Liver (tissue), 9 donors: ENCODE measurements around the gene TMIGD3. TPM values are rescaled to one million over a fixed set of nuclear protein-coding genes. Genes with fewer than 3 reads are reported as not detected.
A peak's percentile ranks its signal among the peaks of the same experiment; 100 is the strongest.

Source experiments
- DNase-seq: peaks from one replicate; pipeline ENCODE4 v3.0.0-alpha.2; 2017; ENCODE audit warnings: low spot score
- H3K27ac ChIP-seq, 2 donors: one replicate each; pipeline ENCODE4 v1.7.0; 2013; ENCODE audit warnings: inconsistent platforms in 2 of 2, low read length in 2 of 2, control low read depth in 1 of 2, low read depth in 1 of 2, mild to moderate bottlenecking in 1 of 2
- H3K27me3 ChIP-seq, 4 donors: one replicate each; pipeline versions ENCODE4 v1.6.1 to v1.7.0; 2013; ENCODE audit warnings: low read length in 3 of 4, inconsistent platforms in 1 of 4, mild to moderate bottlenecking in 1 of 4, moderate library complexity in 1 of 4; ENCODE audit not compliant: control insufficient read depth in 4 of 4, insufficient read depth in 4 of 4
- H3K36me3 ChIP-seq, 4 donors: one replicate each; pipeline versions ENCODE4 v1.6.1 to v1.7.0; 2013; ENCODE audit warnings: low read length in 3 of 4, mild to moderate bottlenecking in 3 of 4, low read depth in 1 of 4, moderate library complexity in 1 of 4; ENCODE audit not compliant: control insufficient read depth in 4 of 4, insufficient read depth in 3 of 4
- H3K4me1 ChIP-seq, 4 donors: one replicate each; pipeline versions ENCODE4 v1.6.1 to v1.7.0; 2013; ENCODE audit warnings: low read length in 3 of 4, mild to moderate bottlenecking in 3 of 4, moderate library complexity in 1 of 4; ENCODE audit not compliant: control insufficient read depth in 4 of 4, insufficient read depth in 4 of 4
- H3K4me3 ChIP-seq, 3 donors: one replicate each; pipeline versions ENCODE4 v1.6.1 to v1.7.0; 2013; ENCODE audit warnings: low read length in 3 of 3, control low read depth in 1 of 3, low read depth in 1 of 3, mild to moderate bottlenecking in 1 of 3
- H3K9ac ChIP-seq, 2 donors: one replicate each; pipeline ENCODE4 v1.7.0; 2013; ENCODE audit warnings: low read length in 2 of 2, mild to moderate bottlenecking in 2 of 2, moderate library complexity in 2 of 2, control low read depth in 1 of 2, low read depth in 1 of 2
- H3K9me3 ChIP-seq, 4 donors: one replicate each; pipeline versions ENCODE4 v1.6.1 to v1.7.0; 2013; ENCODE audit warnings: low read length in 3 of 4; ENCODE audit not compliant: control insufficient read depth in 4 of 4
- CTCF ChIP-seq: fragments of 150-350 bp; IDR thresholded peaks from 2 replicates; pipeline ENCODE4 v1.5.1; 2017; ENCODE audit warnings: improper control_type of control experiment, low read depth, low read length; ENCODE audit not compliant: missing input control
- FOXA1 ChIP-seq: IDR thresholded peaks from 2 replicates; pipeline ENCODE4 v1.6.1; 2016; ENCODE audit warnings: antibody characterized with exemption
- FOXA2 ChIP-seq: IDR thresholded peaks from 2 replicates; pipeline ENCODE4 v1.6.1; 2016; ENCODE audit warnings: antibody characterized with exemption
- GABPA ChIP-seq, 2 donors: IDR thresholded peaks in 1 of 2; conservative IDR thresholded peaks in 1 of 2; 2 replicates each; pipeline ENCODE4 v1.6.1; 2016; ENCODE audit warnings: antibody characterized with exemption in 2 of 2, mild to moderate bottlenecking in 1 of 2, moderate library complexity in 1 of 2
- HNF4A ChIP-seq, 2 donors: conservative IDR thresholded peaks; 2 replicates each; pipeline ENCODE4 v1.6.1; 2016; ENCODE audit warnings: antibody characterized with exemption in 2 of 2, mild to moderate bottlenecking in 2 of 2
- JUND ChIP-seq, 2 donors: IDR thresholded peaks; 2 replicates each; pipeline ENCODE4 v1.6.1; 2016; ENCODE audit warnings: antibody characterized with exemption in 2 of 2
- MAX ChIP-seq: IDR thresholded peaks from 2 replicates; pipeline ENCODE4 v1.6.1; 2016; ENCODE audit warnings: antibody characterized with exemption
- NR2F2 ChIP-seq: IDR thresholded peaks from 2 replicates; pipeline ENCODE4 v1.6.1; 2016; ENCODE audit warnings: antibody characterized with exemption
- RAD21 ChIP-seq, 2 donors: IDR thresholded peaks; 2 replicates each; pipeline ENCODE4 v1.6.1; 2016; ENCODE audit warnings: antibody characterized with exemption in 2 of 2, mild to moderate bottlenecking in 2 of 2
- REST ChIP-seq: IDR thresholded peaks from 2 replicates; pipeline ENCODE4 v1.6.1; 2016; ENCODE audit warnings: antibody characterized with exemption, mild to moderate bottlenecking
- RXRA ChIP-seq, 2 donors: IDR thresholded peaks; 2 replicates each; pipeline ENCODE4 v1.6.1; 2017 to 2018; ENCODE audit warnings: antibody characterized with exemption in 2 of 2, mild to moderate bottlenecking in 1 of 2
- SP1 ChIP-seq: IDR thresholded peaks from 2 replicates; pipeline ENCODE4 v1.6.1; 2018; ENCODE audit warnings: antibody characterized with exemption, mild to moderate bottlenecking
- ZBTB33 ChIP-seq: IDR thresholded peaks from 2 replicates; pipeline ENCODE4 v1.6.1; 2016; ENCODE audit warnings: antibody characterized with exemption
- WGBS: extraction: QIAGEN DNeasy Blood & Tissue Kit; methylation state at CpG from one replicate; pipeline ENCODE4 v1.1.7; 2013; 5-methylcytosine and 5-hydroxymethylcytosine counted together
- polyA plus RNA-seq, 2 donors: library from polyadenylated mRNA; stranded (reverse) in 1 of 2; unstranded in 1 of 2; fragments of 200-250 nt in 1 of 2; fragments of >200 nt in 1 of 2; fragmentation: Nextera tagmentation in 1 of 2; extraction: Ambion mirVana in 1 of 2; gene quantifications; one replicate each; pipeline versions ENCODE4 v1.2.1 to v1.2.3, GENCODE V29; 2013 to 2015
- total RNA-seq, 2 donors: library from RNA; depleted of rRNA; stranded (reverse); fragments of >200 nt; gene quantifications; one replicate each; pipeline ENCODE4 v1.2.3, GENCODE V29; 2014
- donor health status: healthy.
- donor health status: healthy.
- donor health status: healthy.
- donor health status: healthy.
- donor health status: healthy.

The TMIGD3 gene
- total and polyA plus RNA-seq, 4 donors: 2.6 to 5.9 (median 4.6) TPM

GRCh38 chr1:111452581-111452980 lies 50.9 kb downstream of the TMIGD3 start (continued):
- no peak for TF ChIP-seq RAD21 (IDR thresholded peaks at IDR 0.05)

- no peak for DNase-seq
- no peaks in the 10 kb centered on the region for H3K27me3 ChIP-seq
- peaks cover 1 to 17% (median 10%) of the 10 kb centered on the region in 4 donors for H3K36me3 ChIP-seq
- peaks cover 2 to 31% (median 23%) of the 10 kb centered on the region in 4 donors for H3K4me1 ChIP-seq
- H3K9me3 ChIP-seq: no peaks in the 10 kb centered on the region
- peak overlapping the region; percentile 78 to 99 (median 98) for H3K4me3 ChIP-seq
- 51% methylated on average over 3 of the region's 3 CpGs for WGBS
- H3K9ac ChIP-seq: peak overlapping the region; percentile 97
- H3K27ac ChIP-seq: no peak overlapping the region
- no peak for TF ChIP-seq JUND (IDR thresholded peaks at IDR 0.05)
- TF ChIP-seq GABPA (IDR thresholded peaks at IDR 0.05 in 1 of 2, conservative IDR thresholded peaks at IDR 0.05 in 1 of 2): no peak
- no peak for TF ChIP-seq FOXA1
- no peak for TF ChIP-seq ZBTB33
- no peak for TF ChIP-seq NR2F2
- no peak for TF ChIP-seq SP1
Observed at GRCh38 chr1:111450185-111450584, 53.2 kb downstream of the TMIGD3 start.

GRCh38 chr1:111449703-111450017 lies 53.8 kb downstream of the TMIGD3 start:
- H3K9ac ChIP-seq: peak overlapping the region; percentile 97
- no peaks in the 10 kb centered on the region for H3K27me3 ChIP-seq
- no peak for DNase-seq
- H3K27ac ChIP-seq: peak overlapping the region; percentile 80 to 87
- under 1% methylated on average over 8 of the region's 8 CpGs for WGBS
- H3K4me3 ChIP-seq: peak overlapping the region; percentile 78 to 99 (median 98)
- peaks cover 1 to 16% (median 8%) of the 10 kb centered on the region in 4 donors for H3K36me3 ChIP-seq
- peaks cover 2 to 31% (median 23%) of the 10 kb centered on the region in 4 donors for H3K4me1 ChIP-seq
- no peaks in the 10 kb centered on the region for H3K9me3 ChIP-seq
- TF ChIP-seq NR2F2 (no peak), FOXA1 (no peak), JUND (IDR thresholded peaks at IDR 0.05) (no peak), MAX (no peak)

- Histone ChIP-seq H3K27me3 (no peaks in the 10 kb centered on the region), H3K4me1 (peaks cover 2 to 31% (median 23%) of the 10 kb centered on the region in 4 donors), H3K27ac (peak within 1 kb of the TSS; percentile 80 to 87), H3K9me3 (no peaks in the 10 kb centered on the region), H3K9ac (peak within 1 kb of the TSS; percentile 97), H3K4me3 (peak within 1 kb of the TSS; percentile 78 to 99 (median 98)), H3K36me3 (peaks cover 0 to 16% (median 7%) of the 10 kb centered on the region in 4 donors)
- DNase-seq: peak; percentile 86
- WGBS: under 1% methylated on average over 54 of the region's 54 CpGs
- TF ChIP-seq FOXA2: no peak
- TF ChIP-seq REST: peak; percentile 43
- TF ChIP-seq MAX: peak; percentile 77
- TF ChIP-seq RXRA (IDR thresholded peaks at IDR 0.05): peak in 1 of 2 donors; percentile 64
- TF ChIP-seq SP1: peak; percentile 35
- no peak for TF ChIP-seq HNF4A (conservative IDR thresholded peaks at IDR 0.05)
- TF ChIP-seq CTCF: no peak
- peak; percentile 32 for TF ChIP-seq NR2F2
- peak in 1 of 2 donors; percentile 55 for TF ChIP-seq JUND (IDR thresholded peaks at IDR 0.05)
- peak; percentile 100 for TF ChIP-seq ZBTB33
Observed at GRCh38 chr1:111448918-111449702, 54.3 kb downstream of the TMIGD3 start, which contains the start of the genes ATP5PB and WDR77. ATP5PB (plus strand) TSS chr1:111449464; CDS start chr1:111449542, 78 bp downstream. WDR77 (minus strand) TSS chr1:111449256; CDS start chr1:111449169, 87 bp downstream.
